C4-2B (cell line): ENCODE measurements around the gene CCDC33.

Experiments
- CTCF ChIP-seq: fragments of 450-650 bp; conservative IDR thresholded peaks from 2 replicates; pipeline ENCODE4 v1.5.1; 2017; ENCODE audit warnings: mild to moderate bottlenecking
- ZFX ChIP-seq: fragments of 450-650 bp; IDR thresholded peaks from 2 replicates; pipeline ENCODE4 v1.6.1; 2017

GRCh38 chr15:74320352-74321247 is 84.5 kb downstream of the CCDC33 start:
- TF ChIP-seq CTCF, result peak; percentile 86
- TF ChIP-seq ZFX, result no peak
